ENCODE measurements around the gene PCDH12. TPM values are rescaled to one million over a fixed set of nuclear protein-coding genes. Genes with fewer than 3 reads are reported as not detected.

Gene PCDH12
- polyA plus RNA-seq, 1 donor from 2014 or later, result not detected

- H3K27me3 ChIP-seq (ENCODE audit: insufficient read depth, low read depth, low read length), result no peaks in the 10 kb centered on the region
- H3K36me3 ChIP-seq (ENCODE audit: insufficient read depth, low read length), result no peaks in the 10 kb centered on the region
- no peaks in the 10 kb centered on the region for H3K79me2 ChIP-seq (replicated peaks; ENCODE audit: insufficient read depth, low read length)
- H3K9me3 ChIP-seq (ENCODE audit: low read length), result no peaks in the 10 kb centered on the region
- H3F3A ChIP-seq (ENCODE audit: insufficient read depth, low read length, poor library complexity, severe bottlenecking), result no peaks in the 10 kb centered on the region
- no peak overlapping the region for H3K9ac ChIP-seq (ENCODE audit: low read length)
- no peaks in the 10 kb centered on the region for H3K9me2 ChIP-seq (ENCODE audit: insufficient read depth, low read length)
- no peak overlapping the region for H3K4me3 ChIP-seq (ENCODE audit: low read length)
- H3K4me2 ChIP-seq (ENCODE audit: low read length), result no peak overlapping the region
- no peak for TF ChIP-seq RAD21 (conservative IDR thresholded peaks at IDR 0.05)
- no peak overlapping the region for H3K27ac ChIP-seq (ENCODE audit: low read length)
- H4K20me1 ChIP-seq (ENCODE audit: insufficient read depth), result no peaks in the 10 kb centered on the region
- H2AFZ ChIP-seq (ENCODE audit: low read depth, low read length), result no peak overlapping the region
Observed at GRCh38 chr5:141903261-141903660, 54.7 kb downstream of the PCDH12 start.

GRCh38 chr5:141902015-141902814 is 55.8 kb downstream of the PCDH12 start:
- Histone ChIP-seq H3K9ac (ENCODE audit: low read length) (no peak overlapping the region), H3K27ac (ENCODE audit: low read length) (no peak overlapping the region), H3F3A (ENCODE audit: insufficient read depth, low read length, poor library complexity, severe bottlenecking) (no peaks in the 10 kb centered on the region), H3K36me3 (ENCODE audit: insufficient read depth, low read length) (no peaks in the 10 kb centered on the region), H3K9me2 (ENCODE audit: insufficient read depth, low read length) (no peaks in the 10 kb centered on the region), H4K20me1 (ENCODE audit: insufficient read depth) (no peaks in the 10 kb centered on the region), H3K4me3 (ENCODE audit: low read length) (no peak overlapping the region), H3K27me3 (ENCODE audit: insufficient read depth, low read depth, low read length) (no peaks in the 10 kb centered on the region), H3K9me3 (ENCODE audit: low read length) (no peaks in the 10 kb centered on the region), H2AFZ (ENCODE audit: low read depth, low read length) (no peak overlapping the region), H3K79me2 (replicated peaks; ENCODE audit: insufficient read depth, low read length) (no peaks in the 10 kb centered on the region), H3K4me2 (ENCODE audit: low read length) (no peak overlapping the region)
- TF ChIP-seq EP300 (conservative IDR thresholded peaks at IDR 0.05; ENCODE audit: poor library complexity, severe bottlenecking), result no peak
- TF ChIP-seq RAD21 (conservative IDR thresholded peaks at IDR 0.05), result no peak
- no peak for TF ChIP-seq POLR2AphosphoS5 (IDR thresholded peaks at IDR 0.05)
- no peak for TF ChIP-seq REST (IDR thresholded peaks at IDR 0.05; ENCODE audit: borderline replicate concordance)
- TF ChIP-seq MXI1 (conservative IDR thresholded peaks at IDR 0.05; ENCODE audit: poor library complexity, severe bottlenecking), result no peak
- no peak for TF ChIP-seq TAF1 (IDR thresholded peaks at IDR 0.05; ENCODE audit: low read depth)
- TF ChIP-seq EZH2 (IDR thresholded peaks at IDR 0.05; ENCODE audit: borderline replicate concordance, insufficient read depth, low read length, poor library complexity, severe bottlenecking), result no peak
- TF ChIP-seq SMC3 (conservative IDR thresholded peaks at IDR 0.05; ENCODE audit: poor library complexity), result no peak
- no peak for TF ChIP-seq CTCF (IDR thresholded peaks at IDR 0.05; ENCODE audit: poor library complexity, severe bottlenecking)

All from neural cell (in vitro differentiated cells).